Stimulated activated CD4-positive, alpha-beta T cell treated with anti-CD3 and anti-CD28 coated beads, Interleukin-15, amount 100 ng/mL, for 48 hours (primary cell): ENCODE measurements around the gene TSPAN15.
A peak's percentile ranks its signal among the peaks of the same experiment; 100 is the strongest.

Experiments used
- DNase-seq, 2 donors: peaks; one replicate each; pipeline ENCODE4 v3.0.0-alpha.2; 2020; ENCODE audit warnings: low read depth in 2 of 2

The TSPAN15 gene

GRCh38 chr10:69451209-69451783, at the start of gene TSPAN15:
TSPAN15 (plus strand) TSS chr10:69451465; CDS start chr10:69451595, 130 bp downstream.
- DNase-seq: peak; percentile 57 to 76

DNA sequence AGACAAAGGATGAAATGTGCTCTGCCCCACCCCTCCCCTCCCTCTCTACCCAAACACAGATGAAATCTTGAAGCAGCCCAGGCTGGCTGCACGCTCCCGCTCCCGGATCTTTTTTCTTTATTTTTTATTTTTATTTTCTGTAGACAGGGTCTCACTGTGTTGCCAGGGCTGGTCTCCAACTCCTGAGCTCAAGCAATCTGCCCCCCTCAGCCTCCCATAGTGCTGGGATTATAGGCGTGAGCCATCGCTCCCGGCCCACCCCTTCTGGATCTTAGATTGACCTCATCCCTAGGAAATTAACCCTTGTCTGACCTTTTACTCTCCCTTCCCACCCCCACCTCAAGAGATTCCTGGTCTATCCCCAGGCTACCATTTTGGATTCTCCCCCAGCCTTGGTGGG, 48.9 kb upstream of the TSPAN15 start:
- no peak for DNase-seq

- DNase-seq: no peak
Observed at GRCh38 chr10:69403066-69403465, 48.2 kb upstream of the TSPAN15 start.

GRCh38 chr10:69403519-69403918, 47.7 kb upstream of the TSPAN15 start:
- no peak for DNase-seq

DNA sequence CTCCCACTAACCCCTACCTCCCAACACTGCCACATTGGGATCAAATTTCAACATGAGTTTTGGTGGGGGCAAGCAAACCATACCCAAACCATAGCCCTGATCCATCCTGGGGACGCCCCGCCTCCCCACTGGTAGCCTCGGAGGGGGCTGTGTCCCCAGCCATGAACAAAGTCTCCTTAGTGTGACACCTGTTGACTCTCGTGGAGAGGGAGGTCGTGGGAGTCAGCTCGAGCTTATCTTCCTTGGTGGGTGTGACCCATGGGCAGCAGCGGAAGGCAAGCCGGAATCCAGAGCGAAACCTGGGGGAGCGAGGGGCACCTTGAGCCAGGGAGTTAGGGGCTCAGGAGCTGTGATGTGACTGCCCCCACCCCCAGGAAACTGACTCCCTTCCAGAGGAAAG, 46.5 kb upstream of the TSPAN15 start:
- DNase-seq: no peak

DNA sequence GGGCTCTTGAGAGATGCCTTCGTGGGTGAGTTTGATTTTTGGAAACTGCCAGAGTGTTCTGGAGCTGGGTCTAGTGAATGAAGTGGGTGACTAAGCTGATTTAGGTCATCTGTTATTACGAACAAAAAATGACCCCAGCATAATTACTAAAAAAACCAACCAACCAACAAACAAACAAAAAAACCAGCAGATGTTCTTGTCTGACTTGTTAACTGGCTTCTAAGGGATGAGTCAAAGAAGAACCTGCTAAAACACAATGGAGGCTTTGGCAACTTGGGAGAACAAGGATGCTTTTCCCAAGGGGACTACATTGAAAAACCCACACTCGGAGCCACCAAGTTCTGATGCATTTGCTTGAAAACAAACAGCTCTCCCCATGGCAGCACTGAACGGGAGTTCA, 46.0 kb upstream of the TSPAN15 start:
- no peak for DNase-seq

- no peak for DNase-seq
Observed at GRCh38 chr10:69406302-69406811, 44.9 kb upstream of the TSPAN15 start.

- DNase-seq: no peak
Observed at GRCh38 chr10:69406816-69407580, 44.3 kb upstream of the TSPAN15 start.

DNA sequence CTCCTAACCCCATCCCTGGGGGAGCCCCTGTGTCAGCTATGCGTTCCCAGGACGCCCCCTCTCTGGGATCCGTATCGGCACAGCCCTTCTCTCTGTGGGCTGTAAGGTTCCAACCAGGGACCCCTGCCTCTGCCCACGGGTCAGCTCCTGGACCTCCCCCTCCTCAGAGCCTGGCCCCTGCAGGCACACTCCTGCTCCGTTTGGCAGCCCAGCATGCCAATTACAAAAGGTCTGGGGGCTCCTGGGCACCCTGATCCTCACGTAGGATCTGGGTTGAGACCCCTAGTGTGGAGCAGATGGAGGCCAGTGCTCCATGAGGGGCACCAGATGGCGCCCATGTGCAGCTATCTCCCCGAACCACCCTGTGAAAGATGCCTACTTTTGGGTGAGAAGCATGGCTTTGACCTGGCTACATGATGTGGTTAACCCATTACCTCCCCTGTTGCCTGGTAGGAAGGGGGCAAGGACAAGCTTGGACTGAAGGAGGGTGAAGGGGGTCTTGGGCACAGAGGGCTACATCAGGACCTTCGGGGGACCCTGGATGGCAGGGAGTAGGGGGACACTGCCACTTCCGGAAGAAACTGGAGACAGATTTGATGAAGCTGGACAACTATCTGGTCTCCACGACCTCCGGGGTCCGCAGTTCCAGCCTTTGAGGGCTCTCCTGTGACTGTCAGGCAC, 43.5 kb upstream of the TSPAN15 start:
- DNase-seq: no peak

GRCh38 chr10:69408318-69409175, 42.7 kb upstream of the TSPAN15 start:
- peak; percentile 84 to 85 for DNase-seq

- DNase-seq: no peak
Observed at GRCh38 chr10:69409176-69409495, 42.1 kb upstream of the TSPAN15 start.

DNA sequence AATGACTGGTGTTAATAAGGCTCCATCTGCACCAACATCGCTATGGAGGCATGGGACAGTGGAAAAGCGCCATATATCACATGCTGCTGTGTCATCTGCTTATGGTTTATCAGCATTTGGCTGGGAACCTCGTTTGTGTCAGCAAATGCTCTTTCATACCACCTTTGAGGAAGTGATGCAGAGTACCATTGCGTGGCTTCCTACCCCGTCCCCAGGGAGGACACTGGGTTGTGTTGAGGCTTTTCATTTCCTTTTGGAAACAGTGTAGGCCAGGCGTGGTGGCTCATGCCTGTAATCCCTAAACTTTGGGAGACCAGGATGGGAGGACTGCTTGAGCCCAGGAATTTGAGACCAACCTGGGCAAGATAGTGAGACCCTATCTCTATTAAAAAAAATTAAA, 41.3 kb upstream of the TSPAN15 start:
- no peak for DNase-seq

DNA sequence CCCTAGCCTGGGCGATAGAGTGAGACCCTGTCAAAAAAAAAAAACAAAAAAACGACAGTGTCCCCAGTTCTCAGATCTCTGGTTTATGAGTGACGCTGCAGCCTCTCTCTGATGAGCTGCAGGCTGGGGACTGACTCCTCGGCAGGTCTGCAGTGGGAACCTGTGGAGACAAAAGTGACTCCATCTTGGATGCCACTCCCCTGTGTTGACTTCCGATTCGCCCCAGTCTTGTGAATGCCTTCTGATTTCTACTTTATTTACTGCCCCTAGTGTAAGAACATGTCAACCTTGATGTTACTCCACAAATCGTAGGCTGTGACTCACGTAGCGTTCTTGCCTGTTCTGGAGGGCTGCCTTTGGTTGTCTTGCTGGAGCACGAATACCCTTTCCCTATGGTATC, 40.8 kb upstream of the TSPAN15 start:
- DNase-seq: no peak

- DNase-seq: no peak
Observed at GRCh38 chr10:69411476-69411875, 39.8 kb upstream of the TSPAN15 start.

- DNase-seq: no peak
Observed at GRCh38 chr10:69412232-69412790, 39.0 kb upstream of the TSPAN15 start.

GRCh38 chr10:69413221-69413865, 37.9 kb upstream of the TSPAN15 start:
- no peak for DNase-seq

DNA sequence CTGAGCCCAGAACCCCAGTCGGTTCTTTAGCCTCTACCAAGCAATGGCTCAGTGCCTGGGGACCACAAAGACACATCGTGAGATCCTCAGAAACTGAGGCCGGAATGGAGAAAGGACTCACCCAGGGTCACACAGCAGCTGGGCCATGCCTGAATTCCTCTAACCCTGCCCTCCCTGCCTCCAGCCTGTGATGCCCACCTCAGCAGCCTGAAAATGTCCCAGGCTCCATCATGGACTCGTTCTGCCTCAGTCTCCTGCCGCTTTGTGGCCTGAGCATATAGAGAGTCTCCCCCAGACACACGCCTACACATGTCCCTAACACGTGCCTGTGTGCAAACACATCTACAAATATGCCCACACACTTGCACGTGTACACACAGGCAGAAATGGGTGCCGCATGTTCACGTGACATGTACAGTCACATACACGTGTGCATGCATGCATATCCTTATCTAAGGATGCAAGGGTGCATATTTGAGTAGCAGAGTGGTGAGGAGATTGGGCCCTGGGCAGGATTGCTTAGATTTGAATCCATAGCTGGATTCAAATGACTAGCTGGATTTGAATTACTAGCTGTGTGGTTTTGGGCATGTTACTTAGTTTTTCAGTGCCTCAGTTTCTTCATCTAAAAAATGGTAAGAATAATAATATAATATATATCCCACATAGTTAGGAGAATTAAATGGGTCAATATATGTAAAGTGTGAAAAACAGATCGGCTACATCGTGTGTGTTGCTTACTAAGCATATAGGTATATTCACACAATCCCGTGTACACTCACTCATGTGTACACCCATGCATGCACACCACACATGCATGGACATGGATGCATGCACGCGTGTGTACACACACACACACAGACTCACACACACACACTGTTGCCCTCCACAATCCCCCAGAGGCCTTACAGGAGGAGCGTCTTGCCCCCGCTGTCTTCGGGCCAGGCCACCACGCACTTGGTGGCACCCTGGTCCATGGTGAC, 36.9 kb upstream of the TSPAN15 start:
- DNase-seq: no peak

DNA sequence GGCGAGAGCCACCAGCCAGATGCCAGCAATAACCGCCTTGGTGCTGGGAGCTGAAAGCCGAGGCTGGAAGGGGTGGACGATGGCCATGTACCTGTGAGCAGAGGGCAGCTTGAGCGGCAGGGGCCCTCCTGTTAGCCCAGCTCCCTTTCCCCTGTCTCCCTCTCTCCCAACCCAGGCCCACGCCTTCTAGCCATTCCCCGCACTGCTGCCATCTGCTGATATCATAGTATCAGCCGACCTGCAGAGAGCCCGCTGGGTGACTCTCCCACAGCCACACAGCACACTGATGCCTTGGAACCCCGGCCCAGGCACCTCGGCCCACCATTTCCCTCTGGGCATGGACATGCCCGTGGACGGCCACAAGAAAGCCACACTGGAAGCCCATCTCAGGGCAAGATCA, 36.2 kb upstream of the TSPAN15 start:
- no peak for DNase-seq

- DNase-seq: no peak
Observed at GRCh38 chr10:69415951-69416350, 35.3 kb upstream of the TSPAN15 start.

DNA sequence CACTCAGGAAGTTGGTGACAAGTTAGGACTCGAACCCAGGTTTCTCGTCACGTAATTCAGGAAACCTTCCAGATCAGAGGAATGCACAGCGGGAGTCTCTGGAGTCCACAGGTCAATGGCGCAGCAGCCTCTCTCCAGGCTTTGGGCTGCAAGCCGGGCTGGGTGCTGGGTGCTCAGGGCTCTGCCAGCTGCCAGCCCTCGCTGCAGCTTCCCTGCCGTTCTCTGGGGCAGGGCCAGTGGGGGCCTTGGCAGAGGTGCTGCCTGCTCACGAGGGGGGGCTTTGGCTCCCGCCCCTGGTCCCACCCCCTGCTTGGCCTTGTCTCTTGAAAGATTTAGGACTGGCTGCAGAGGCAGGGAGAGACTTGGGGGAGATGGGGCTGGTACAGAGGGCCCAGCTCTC, 34.6 kb upstream of the TSPAN15 start, which contains the start of gene TACR2:
TACR2 (minus strand) TSS at position 224 of the 400 bp plus-strand sequence. CDS start 595 bp downstream, outside the sequence.
- DNase-seq: no peak
